Right ventricle myocardium inferior (tissue), 1 donor: Measurements from ENCODE around the gene YKT6. TPM values are rescaled to one million over a fixed set of nuclear protein-coding genes. Genes with fewer than 3 reads are reported as not detected.

Experiments
- ATAC-seq: fragments of 200-7000 bp; cut with Tn5 transposase; one replicate; pipeline ENCODE4 v1.9.1; 2020; ENCODE audit warnings: mild to moderate bottlenecking, moderate library complexity
- DNase-seq: peaks from one replicate; pipeline ENCODE4 v3.0.0; 2021; ENCODE audit errors: missing footprints
- intact Hi-C: fragments of 100-400 bp; cut with DNase I; formaldehyde crosslinking; loops from one replicate; pipeline ENCODE4 v1.11.0; 2022
- total RNA-seq: library from RNA; stranded (reverse); fragmentation: NEBNext Ultra II Directional; extraction: Animal tissue kit (Norgen Biotek cat#: 25700); gene quantifications from one replicate; pipeline ENCODE4 v1.2.1, GENCODE V29; 2021
- donor health status: DM: no; HTN: yes; CAD: no; lungs with severe emphysema.

Gene YKT6
- total RNA-seq, 1 donor from 2014 or later, result 58.0 TPM

GRCh38 chr7:44224080-44224973 is 23.5 kb downstream of the YKT6 start:
- DNase-seq (peak; percentile 61), ATAC-seq (no peak)
- intact Hi-C loops, result no loop called here

DNA sequence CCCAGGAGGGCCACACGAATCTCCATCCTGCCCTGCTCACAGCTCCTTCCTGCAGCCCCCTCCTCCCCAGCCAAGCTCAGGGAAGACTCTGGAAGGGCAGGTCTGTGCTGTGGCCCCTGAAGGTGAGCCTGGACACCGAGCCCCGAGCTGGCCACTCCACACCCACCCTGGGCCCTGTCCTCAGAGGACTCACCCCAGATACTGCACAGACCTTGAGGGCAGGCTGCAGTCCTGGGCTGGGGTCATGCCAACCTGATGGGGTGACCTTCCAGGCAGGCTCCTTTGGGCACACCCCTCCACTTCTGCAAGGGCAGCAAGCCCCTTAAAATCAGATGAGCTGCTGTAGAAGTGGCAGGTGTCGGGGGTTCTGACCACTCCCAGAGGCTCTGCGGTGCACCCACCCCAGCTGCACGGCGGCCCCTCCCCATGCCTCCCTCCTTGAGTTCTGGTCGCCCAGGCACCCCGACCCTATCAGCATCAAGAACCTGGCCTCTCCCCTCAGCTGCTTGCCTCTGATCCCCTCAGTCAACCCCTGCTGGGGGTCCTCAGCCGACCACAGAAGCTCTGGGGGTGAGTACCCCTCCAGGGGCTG is 24.3 kb downstream of the YKT6 start:
- DNase-seq (peak; percentile 52), ATAC-seq (no peak)
- intact Hi-C loops, result no loop called here

- DNase-seq (peak; percentile 50), ATAC-seq (no peak)
- intact Hi-C loops, result no loop called here
Measured at GRCh38 chr7:44225566-44226395, 25.0 kb downstream of the YKT6 start.

GRCh38 chr7:44226396-44226753 is 25.6 kb downstream of the YKT6 start:
- peak; percentile 22 for DNase-seq
- ATAC-seq, result no peak
- intact Hi-C loops, result no loop called here

- intact Hi-C loops, result no loop called here
- DNase-seq (no peak), ATAC-seq (no peak)
Measured at GRCh38 chr7:44227911-44228310, 27.1 kb downstream of the YKT6 start.

DNA sequence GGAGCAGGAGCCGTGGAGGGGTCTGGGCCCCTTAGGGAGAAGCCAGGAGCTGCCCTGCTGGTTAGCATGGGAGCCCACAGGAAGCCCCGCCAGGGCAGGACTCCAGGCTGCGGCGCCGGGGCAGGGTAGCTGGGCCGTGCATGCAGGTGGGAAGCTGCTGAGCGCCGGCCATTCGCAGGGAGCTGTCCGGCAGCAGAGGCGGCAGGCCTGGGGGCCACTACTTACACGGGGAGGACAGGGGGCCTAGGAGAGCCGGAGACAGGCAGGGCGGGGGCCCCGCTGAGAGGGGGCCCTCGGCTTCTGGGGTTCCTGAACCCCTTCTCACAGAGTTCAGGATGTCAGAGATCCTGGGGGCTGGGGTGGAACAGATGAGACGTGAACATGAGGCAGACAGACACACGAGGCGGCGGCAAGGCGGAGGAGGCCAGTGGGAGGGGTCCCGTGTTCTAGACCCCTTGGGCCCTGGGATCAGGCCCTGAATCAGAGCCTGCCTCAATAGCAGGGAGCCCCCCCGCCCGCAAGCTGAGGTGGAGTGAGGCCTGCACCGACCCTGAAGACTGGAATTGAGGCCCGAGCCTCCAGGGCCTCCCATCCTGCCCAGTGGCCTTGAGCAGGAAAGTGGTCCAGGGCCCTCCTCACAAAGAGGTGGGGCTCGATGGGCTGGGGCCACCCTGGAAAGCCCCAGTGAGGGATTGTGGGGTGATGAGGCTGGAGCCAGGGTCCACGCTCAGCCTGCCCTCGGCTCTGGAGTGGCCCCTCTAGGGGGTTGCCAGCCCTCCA is 28.0 kb downstream of the YKT6 start:
- intact Hi-C loops, result no loop called here
- peak; percentile 69 for DNase-seq
- ATAC-seq, result no peak

GRCh38 chr7:44229546-44230105 is 28.8 kb downstream of the YKT6 start:
- ATAC-seq (no peak), DNase-seq (peak; percentile 27)
- intact Hi-C loops, result no loop called here

DNA sequence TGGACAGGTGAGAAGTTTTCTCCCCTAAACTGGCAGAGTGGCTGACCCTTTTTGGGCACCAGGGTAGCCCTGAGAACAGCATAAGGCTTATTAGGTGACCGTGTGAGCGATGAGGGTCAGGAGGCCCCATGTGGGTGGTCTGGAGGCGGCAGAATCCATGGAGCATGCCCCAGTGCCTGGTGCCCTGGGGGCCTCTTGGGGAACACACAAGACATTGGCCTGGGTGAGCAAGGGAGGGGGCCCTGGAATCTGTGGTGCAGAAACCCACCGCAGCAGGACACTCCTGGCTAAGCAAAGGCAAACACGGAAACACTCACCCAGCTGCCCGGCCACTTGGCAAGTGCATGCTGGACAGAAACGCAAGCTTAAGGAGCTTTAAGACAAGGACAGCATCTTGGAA is 29.5 kb downstream of the YKT6 start:
- intact Hi-C loops, result no loop called here
- DNase-seq, result peak; percentile 46

GRCh38 chr7:44231088-44231487 is 30.3 kb downstream of the YKT6 start:
- intact Hi-C loops, result no loop called here
- DNase-seq (peak; percentile 60), ATAC-seq (no peak)

More for the DNA sequence above, 29.5 kb downstream of the YKT6 start:
- no peak for ATAC-seq

DNA sequence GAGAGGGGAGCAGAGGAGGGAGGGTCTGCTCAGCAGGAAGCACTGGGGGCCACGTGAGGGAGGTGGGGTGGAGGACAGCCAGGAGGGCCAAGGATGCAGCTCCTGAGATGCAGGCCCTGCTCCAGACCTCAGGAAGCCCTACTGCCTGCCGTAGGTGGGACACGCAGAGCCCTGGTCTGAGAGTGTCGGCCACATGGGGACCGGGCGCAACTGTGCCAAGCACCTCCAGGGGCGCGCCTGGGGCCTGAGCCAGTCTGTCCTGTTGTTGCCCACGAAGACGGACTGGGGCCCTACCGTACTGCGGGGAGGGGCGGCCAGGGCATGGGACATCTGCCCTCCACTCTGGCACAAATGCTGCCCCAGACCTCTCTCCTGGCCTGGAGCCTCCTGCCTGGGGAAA is 31.6 kb downstream of the YKT6 start:
- DNase-seq (peak; percentile 23), ATAC-seq (no peak)
- intact Hi-C loops, result no loop called here

- intact Hi-C loops, result no loop called here
- DNase-seq (peak; percentile 63), ATAC-seq (no peak)
Measured at GRCh38 chr7:44232901-44233715, 32.3 kb downstream of the YKT6 start.

GRCh38 chr7:44235066-44235465 is 34.3 kb downstream of the YKT6 start:
- DNase-seq (no peak), ATAC-seq (no peak)
- intact Hi-C loops, result no loop called here

DNA sequence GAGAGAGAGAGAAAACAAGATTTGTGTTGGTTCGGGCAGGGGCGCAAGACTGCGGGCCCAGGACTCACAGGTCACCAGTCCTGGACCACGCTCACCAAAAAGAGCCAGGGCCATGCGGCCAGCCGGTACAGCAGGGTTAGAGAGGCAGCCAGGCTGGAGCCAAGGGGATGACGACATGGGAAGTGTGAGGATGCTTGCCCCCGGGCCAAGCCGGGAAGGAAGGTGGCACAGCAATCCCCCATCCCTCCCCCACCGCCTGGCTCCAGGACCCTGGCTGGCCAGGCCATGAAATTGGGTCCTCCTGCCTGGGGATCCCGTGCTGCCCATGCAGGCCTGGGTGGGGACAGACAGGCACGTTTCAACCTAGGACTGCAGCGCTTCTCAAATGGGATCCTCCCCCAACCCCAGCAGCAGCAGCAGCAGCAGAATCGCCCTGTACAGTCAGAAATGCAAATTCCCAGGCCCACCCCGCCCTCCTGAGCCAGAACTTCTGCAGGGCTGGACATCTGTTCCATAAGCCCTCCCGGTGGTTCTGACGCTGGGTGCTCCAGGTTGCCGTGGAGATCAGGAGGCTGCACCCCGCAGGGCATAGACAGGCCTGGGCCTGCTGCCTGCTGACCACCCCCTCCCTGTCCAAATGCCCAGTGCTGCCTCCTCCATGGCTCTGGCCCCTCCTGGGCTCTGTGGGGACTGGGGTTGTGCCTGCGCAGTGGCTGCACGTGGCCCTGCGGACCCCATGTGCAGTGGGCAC is 35.0 kb downstream of the YKT6 start:
- intact Hi-C loops, result no loop called here
- DNase-seq (no peak), ATAC-seq (no peak)

DNA sequence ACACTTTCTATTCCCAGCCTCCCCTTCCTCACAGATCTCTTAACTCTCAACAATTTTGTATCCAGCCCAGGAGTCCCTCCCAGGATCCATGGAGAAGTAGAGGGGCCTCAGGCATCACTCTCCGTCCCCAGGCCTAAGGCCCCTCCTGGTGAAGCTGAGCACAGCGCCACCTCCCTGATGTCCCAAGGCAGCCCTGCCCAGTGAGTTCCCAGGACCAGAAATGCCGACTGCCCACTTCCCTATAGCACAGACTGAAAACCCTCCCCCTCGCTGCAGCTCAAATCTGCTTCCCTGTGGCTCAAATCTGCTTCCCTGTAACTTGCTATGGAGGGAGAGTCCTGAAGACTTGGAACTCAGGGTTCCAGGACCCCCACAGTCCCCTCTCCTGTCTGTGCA is 35.6 kb downstream of the YKT6 start:
- intact Hi-C loops, result no loop called here
- no peak for DNase-seq
- ATAC-seq, result no peak

DNA sequence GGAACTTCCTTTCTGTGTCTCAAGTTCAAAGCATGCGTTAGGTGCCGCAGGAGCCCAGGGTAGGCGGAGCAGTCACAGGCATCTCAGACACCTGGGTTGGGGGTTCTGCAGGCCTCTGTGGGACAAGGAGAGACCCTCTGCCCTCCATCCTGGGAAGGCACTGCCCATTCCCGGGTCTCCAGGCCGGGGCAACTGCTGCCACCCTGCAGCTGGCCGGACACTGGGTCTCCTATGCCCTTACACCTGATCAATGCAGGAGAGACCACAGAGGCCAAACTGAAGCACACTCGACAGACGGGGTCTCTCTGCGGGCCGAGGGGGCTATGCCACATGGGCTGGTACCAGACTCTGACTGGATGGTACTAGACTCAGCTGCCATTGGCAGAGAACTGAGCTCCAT is 36.9 kb downstream of the YKT6 start:
- intact Hi-C loops, result no loop called here
- ATAC-seq, result no peak
- no peak for DNase-seq

- no peak for DNase-seq
- ATAC-seq, result no peak
- intact Hi-C loops, result no loop called here
Measured at GRCh38 chr7:44238116-44238695, 37.4 kb downstream of the YKT6 start.

DNA sequence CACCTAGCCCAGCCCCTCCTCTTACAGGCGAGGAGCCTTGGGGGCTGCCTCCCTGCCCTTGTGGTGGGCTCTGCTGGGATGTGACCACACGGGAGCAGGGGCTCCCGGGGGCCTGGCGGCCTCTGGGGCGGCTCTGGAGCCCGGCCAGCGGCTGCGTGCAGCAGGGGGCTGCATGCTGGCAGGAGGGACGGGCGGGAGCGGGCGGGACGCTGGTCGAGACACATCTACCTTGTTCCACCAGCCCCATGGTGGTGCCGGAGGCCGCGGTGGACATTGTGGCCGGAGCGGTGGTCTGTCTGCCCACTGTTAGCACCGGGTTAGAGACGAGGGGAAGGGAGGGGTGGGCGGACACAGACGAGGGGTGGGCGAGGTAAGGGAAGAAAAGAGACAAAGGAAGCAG is 38.6 kb downstream of the YKT6 start:
- intact Hi-C loops, result no loop called here
- DNase-seq (no peak), ATAC-seq (no peak)
